ENCODE data around the gene SOX4.

SOX4 gene

GRCh38 chr6:21560249-21560648, 33.3 kb upstream of the SOX4 start:
- DNase-seq (ENCODE audit: low read depth): peak; percentile 14
- H3K4me3 ChIP-seq (ENCODE audit: low read depth, low read length): no peak overlapping the region
- no peak for TF ChIP-seq CTCF (IDR thresholded peaks at IDR 0.05; ENCODE audit: insufficient read depth, low read depth, low read length, missing control alignments)

GRCh38 chr6:21565431-21565830, 28.1 kb upstream of the SOX4 start:
- TF ChIP-seq CTCF (IDR thresholded peaks at IDR 0.05; ENCODE audit: insufficient read depth, low read depth, low read length, missing control alignments): no peak
- no peak for DNase-seq (ENCODE audit: low read depth)
- no peak overlapping the region for H3K4me3 ChIP-seq (ENCODE audit: low read depth, low read length)

- DNase-seq (ENCODE audit: low read depth): no peak
- TF ChIP-seq CTCF (IDR thresholded peaks at IDR 0.05; ENCODE audit: insufficient read depth, low read depth, low read length, missing control alignments): no peak
These were observed 15.0 kb upstream of the SOX4 start for GRCh38 chr6:21578523-21578922.

GRCh38 chr6:21582651-21583050, 10.9 kb upstream of the SOX4 start:
- DNase-seq (ENCODE audit: low read depth): no peak
- H3K4me3 ChIP-seq (ENCODE audit: low read depth, low read length): no peak overlapping the region
- TF ChIP-seq CTCF (IDR thresholded peaks at IDR 0.05; ENCODE audit: insufficient read depth, low read depth, low read length, missing control alignments): no peak

More at GRCh38 chr6:21578523-21578922, 15.0 kb upstream of the SOX4 start:
- no peak overlapping the region for H3K4me3 ChIP-seq (ENCODE audit: low read depth, low read length)

GRCh38 chr6:21586300-21586699, 7.3 kb upstream of the SOX4 start:
- no peak for TF ChIP-seq CTCF (IDR thresholded peaks at IDR 0.05; ENCODE audit: insufficient read depth, low read depth, low read length, missing control alignments)
- peak overlapping the region; percentile 88; the same call in 1 of the 2 replicates for H3K4me3 ChIP-seq (ENCODE audit: low read depth, low read length)
- no peak for DNase-seq (ENCODE audit: low read depth)

GRCh38 chr6:21586740-21587178, 6.8 kb upstream of the SOX4 start:
- no peak for DNase-seq (ENCODE audit: low read depth)
- peak overlapping the region; percentile 88 for H3K4me3 ChIP-seq (ENCODE audit: low read depth, low read length)
- TF ChIP-seq CTCF (IDR thresholded peaks at IDR 0.05; ENCODE audit: insufficient read depth, low read depth, low read length, missing control alignments): no peak

- DNase-seq (ENCODE audit: low read depth): peak; percentile 81
- TF ChIP-seq CTCF (IDR thresholded peaks at IDR 0.05; ENCODE audit: insufficient read depth, low read depth, low read length, missing control alignments): no peak
- peak overlapping the region; percentile 88 for H3K4me3 ChIP-seq (ENCODE audit: low read depth, low read length)
These were observed 6.2 kb upstream of the SOX4 start for GRCh38 chr6:21587179-21587960.

Data from GM12865 (cell line).